Epithelial cell of prostate (primary cell): ENCODE measurements around the gene KRTAP10-11.
"Not testable (repeated sequence)": the region's sequence is repeated elsewhere in the genome, so short reads cannot be mapped to it uniquely, and the experiment has no call there.

Source experiments
- DNase-seq: peaks from one replicate; pipeline ENCODE4 v3.0.0-alpha.2; 2011; ENCODE audit warnings: low read depth, low spot score
- H3K27ac ChIP-seq: fragments of 450-650 bp; 2 replicates; pipeline ENCODE4 v1.5.1; 2017; ENCODE audit warnings: mild to moderate bottlenecking

The KRTAP10-11 gene, protein sequence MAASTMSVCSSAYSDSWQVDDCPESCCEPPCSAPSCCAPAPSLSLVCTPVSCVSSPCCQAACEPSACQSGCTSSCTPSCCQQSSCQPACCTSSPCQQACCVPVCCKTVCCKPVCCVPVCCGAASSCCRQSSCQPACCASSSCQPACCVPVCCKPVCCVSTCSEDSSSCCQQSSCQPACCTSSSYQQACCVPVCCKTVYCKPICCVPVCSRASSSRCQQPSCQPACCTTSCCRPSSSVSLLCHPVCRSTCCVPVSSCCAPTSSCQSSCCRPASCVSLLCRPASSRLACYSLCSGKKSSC

DNA sequence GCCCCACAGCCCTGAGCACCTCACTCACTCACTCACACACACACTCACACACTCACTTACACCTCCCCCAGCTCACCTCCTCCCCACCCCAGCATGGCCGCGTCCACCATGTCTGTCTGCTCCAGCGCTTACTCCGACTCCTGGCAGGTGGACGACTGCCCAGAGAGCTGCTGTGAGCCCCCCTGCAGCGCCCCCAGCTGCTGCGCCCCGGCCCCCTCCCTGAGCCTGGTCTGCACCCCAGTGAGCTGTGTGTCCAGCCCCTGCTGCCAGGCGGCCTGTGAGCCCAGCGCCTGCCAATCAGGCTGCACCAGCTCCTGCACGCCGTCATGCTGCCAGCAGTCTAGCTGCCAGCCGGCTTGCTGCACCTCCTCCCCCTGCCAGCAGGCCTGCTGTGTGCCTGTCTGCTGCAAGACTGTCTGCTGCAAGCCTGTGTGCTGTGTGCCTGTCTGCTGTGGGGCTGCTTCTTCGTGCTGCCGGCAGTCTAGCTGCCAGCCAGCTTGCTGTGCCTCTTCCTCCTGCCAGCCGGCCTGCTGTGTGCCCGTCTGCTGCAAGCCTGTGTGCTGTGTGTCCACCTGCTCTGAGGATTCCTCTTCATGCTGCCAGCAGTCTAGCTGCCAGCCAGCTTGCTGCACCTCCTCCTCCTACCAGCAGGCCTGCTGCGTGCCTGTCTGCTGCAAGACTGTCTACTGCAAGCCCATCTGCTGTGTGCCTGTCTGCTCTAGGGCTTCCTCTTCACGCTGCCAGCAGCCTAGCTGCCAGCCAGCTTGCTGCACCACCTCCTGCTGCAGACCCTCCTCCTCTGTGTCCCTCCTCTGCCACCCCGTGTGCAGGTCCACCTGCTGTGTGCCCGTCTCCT, at the start of gene KRTAP10-11:
KRTAP10-11 (plus strand) TSS at position 49 of the 856 bp plus-strand sequence; CDS start at position 94, 45 bp downstream.
- not testable (repeated sequence) for DNase-seq, H3K27ac ChIP-seq

DNA sequence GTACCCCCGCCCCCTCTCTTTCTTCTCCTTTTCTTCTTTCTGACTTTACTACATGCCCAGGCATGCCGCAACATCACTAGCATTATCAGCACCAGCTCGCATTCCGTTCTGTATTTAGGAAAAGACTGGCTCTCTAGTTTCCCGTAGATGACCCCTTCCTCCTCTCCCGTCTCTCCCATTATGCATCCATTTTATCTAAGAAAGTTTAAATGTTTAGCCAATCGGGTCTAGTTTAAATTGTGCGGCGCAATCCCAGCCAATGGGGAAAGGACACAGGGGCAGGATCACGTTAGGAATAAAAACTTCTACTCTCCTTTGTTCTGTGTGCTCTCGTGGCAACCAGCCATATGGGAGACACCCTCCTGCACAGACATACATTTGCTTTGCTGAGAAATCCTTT, 48.2 kb upstream of the KRTAP10-11 start:
- H3K27ac ChIP-seq: no peak overlapping the region
- DNase-seq: no peak

DNA sequence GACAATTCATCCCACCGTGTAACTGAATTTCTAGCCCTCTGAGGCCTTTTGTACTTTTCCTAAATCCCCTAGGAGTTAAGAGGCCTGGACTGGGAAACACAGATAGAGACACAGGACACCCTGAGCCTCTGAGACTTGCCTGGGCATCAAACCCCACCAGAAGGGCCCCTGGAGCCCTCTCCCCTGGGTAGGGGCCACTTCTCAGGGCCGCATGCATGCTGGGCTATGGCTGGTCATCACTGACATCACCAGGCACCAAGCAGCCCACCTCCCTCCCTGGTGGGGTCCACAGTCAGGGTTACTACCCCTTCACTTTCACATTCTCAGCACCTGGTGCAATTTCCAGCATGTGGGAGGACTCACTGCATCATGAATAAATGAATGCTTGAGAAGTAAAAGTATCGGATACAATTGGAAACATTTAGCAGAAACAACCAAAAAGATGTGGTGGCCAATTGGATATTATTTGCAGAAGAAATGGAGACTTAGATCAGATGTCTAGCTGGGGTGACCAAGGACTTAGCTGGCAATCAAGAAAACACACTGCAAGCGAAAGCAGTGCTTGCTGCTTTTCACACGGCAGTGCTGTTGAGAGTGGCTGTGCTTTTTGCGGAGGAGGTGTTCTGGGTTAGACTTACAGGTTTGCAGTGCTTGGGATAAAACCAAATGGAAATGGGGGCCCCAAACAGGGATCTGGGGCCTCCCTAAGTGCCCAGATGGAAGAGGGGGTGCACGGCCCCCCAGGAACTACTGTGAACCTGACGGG, 46.8 kb upstream of the KRTAP10-11 start:
- no peak for DNase-seq
- no peak overlapping the region for H3K27ac ChIP-seq

DNA sequence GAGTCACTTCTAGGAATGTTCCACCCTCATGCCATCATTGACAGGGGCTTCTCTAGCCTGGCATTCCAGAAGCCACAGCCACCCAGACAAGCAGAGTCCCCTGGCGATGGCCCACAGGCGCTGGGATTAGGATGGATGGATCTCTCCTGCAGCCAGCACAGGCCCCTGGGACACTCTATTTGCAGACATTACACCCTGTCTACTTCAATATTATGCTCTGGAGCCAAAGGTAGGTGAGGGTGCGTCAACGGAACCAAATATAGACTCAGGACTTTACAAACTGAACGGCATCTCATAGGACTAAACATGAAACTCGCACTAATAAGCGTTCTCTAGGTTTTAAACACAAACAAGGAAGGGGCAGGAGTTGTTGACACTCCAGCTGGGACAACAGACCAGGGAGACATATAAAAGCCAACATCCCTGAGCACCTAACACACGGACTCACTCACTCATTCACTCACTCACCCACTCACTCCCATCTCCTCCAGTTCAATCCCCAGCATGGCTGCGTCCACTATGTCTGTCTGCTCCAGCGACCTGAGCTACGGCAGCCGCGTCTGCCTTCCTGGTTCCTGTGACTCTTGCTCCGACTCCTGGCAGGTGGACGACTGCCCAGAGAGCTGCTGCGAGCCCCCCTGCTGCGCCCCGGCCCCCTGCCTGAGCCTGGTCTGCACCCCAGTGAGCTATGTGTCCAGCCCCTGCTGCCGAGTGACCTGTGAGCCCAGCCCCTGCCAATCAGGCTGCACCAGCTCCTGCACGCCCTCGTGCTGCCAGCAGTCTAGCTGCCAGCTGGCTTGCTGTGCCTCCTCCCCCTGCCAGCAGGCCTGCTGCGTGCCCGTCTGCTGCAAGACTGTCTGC, 45.9 kb upstream of the KRTAP10-11 start, which contains the start of gene KRTAP10-7:
KRTAP10-7 (plus strand) TSS at position 480 of the 861 bp plus-strand sequence; CDS start at position 505, 25 bp downstream.
- not testable (repeated sequence) for H3K27ac ChIP-seq, DNase-seq

DNA sequence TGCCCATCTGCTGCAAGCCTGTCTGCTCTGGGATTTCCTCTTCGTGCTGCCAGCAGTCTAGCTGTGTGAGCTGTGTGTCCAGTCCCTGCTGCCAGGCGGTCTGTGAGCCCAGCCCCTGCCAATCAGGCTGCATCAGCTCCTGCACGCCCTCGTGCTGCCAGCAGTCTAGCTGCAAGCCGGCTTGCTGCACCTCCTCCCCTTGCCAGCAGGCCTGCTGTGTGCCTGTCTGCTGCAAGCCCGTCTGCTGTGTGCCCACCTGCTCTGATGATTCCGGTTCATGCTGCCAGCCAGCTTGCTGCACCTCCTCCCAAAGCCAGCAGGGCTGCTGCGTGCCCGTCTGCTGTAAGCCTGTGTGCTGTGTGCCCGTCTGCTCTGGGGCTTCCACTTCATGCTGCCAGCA, 45.1 kb upstream of the KRTAP10-11 start:
- not testable (repeated sequence) for DNase-seq

DNA sequence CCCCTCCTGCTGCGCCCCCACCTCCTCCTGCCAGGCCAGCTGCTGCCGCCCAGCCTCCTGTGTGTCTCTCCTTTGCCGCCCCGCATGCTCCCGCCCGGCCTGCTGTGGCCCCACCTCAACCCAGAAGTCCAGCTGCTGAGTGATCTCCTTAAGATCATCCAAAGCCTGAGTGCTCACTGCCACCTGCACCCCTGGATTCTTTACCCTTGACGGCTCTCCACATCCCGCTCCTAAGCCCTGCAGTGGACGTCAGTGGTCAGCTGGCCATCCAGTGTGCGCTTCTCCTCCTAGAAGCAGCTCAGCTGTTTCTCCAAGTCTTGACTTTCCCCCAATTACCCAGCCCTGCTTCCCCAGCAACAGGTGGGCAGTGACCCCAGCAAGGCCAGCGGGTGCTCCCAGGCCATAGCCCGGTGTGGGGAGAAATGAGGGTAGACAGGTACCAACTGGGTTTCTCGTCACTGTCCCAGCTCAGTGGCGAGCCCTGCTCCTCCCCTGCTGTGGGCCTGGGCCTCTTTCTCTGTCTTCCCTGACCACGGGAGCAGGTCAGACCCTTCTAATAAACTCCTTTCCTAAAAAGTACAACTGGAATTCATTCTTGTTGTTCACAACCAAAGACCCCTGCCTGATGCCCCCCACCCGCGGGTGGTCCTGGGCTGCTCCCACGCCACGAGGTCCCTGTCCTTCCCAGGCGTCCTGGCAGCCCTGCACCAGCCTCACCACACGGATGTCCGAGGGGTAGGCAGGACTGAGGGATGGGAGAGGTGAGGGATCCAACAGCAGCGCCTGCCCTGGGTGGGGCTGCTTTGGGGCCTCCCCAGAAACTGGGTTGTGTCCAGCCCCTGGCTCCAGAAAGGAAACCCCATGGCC, 44.4 kb upstream of the KRTAP10-11 start:
- DNase-seq: no peak
- H3K27ac ChIP-seq: no peak overlapping the region

More for the DNA sequence above, 45.1 kb upstream of the KRTAP10-11 start:
- H3K27ac ChIP-seq: not testable (repeated sequence)

DNA sequence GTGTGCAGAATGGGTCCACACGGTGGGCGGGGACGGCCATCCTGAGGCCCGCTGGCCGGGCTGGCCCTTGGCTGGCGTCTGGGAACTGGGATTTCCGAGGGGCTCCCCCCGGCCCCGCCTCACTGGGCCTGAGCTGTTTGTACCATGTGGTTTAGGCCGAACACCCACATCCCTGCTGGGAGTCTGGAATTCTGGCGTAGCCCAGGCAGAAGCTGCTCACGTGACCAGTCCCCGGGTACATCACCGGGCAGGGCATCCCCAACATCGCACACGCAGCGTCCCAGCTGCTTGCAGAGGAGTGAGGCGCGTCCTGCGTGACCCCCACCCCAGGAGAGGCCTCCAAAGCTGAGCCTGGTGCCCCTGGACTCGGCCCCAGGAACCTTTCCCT, 43.8 kb upstream of the KRTAP10-11 start:
- H3K27ac ChIP-seq: no peak overlapping the region
- DNase-seq: no peak

DNA sequence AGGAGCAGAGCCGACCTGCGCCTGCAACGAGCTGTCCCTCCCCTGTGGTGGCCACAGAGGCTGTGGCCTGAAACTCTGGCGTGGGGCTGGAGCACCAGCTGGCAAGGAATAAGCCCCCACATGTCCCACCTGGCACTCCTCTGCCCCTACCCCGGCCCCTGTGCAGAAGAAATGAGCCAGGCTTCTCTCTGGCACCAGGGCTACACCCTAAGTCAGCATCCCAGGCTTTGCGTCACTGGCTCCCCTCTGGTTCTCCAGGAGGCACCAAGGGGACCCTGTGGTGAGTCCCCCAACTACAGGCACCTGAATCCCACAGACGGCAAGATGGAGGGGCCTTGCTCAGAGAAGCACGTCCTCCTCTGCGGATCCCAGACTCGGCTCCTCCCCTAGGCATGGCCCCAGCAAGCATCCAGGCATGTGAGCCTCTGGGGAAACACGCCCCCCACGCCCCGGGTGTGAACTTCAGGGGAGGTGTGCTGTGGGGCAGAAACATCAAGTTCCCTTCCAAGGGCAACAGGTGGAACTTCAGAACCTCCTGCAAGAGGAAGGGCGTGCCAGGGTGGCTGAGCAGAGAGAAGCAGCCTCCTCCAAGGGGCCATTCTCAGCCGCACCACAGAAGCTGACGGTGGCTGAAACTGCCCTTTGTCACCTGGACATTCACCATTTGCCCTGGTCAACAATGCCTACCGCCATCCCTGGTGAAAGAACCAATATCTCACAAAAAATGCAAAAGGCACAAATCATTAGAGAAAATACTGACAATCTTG, 42.9 kb upstream of the KRTAP10-11 start:
- no peak for DNase-seq
- no peak overlapping the region for H3K27ac ChIP-seq

DNA sequence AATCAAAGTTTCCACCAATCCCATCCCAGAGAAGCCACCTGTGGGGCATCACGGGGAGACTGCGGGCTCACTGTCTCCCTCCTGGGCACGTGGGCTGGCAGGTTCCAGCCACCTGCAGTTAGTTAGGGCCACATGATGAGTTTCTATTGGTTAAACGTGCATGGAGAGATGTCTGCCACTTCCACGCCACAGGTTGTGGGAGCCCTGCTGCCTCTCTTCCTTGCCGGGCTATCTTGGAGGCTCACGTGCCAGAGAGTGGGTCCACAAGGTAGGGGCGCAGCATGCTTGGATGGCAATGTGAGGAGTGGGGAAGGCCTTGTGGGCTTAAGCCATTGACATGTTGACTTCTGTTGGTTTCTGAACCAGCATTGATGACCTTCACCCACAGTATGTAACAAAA, 42.3 kb upstream of the KRTAP10-11 start:
- no peak for DNase-seq
- no peak overlapping the region for H3K27ac ChIP-seq

DNA sequence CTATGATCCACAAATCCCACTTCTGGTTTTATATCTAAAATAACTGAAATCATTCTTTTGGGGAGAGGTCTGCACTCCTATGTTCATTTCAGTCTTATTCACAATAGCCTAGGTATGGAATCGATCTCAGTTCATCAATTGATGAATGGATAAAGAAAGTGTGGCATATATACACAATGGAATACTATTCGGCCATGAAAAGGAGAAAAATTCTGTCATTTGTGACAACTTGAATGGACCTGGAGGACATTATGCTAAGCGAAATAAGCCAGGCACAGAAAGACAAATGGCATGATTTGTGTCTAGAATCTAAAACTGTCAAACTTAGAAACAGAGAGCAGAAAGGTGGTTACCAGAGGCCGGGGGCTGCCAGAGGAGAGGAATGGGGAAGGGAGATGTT, 39.7 kb upstream of the KRTAP10-11 start:
- no peak for DNase-seq
- H3K27ac ChIP-seq: no peak overlapping the region

DNA sequence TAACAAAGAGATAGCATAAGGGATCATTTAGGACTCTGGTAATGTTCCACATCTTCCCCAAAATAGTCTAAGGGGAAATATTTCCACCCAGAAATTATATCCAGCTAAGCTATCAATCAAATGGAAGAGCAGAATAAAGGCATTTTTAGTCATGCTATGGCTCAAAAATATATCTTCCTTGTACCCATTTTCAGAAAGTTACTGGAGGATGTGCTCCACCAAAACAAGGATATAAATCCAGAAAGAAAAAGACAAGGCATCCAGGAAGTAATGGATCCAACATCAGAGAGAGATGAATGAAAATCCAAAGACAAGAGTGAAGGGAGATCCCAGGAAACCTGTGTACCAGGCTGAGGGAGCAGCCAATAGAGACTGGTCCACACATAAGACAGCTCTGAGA, 37.0 kb upstream of the KRTAP10-11 start:
- DNase-seq: no peak
- no peak overlapping the region for H3K27ac ChIP-seq

DNA sequence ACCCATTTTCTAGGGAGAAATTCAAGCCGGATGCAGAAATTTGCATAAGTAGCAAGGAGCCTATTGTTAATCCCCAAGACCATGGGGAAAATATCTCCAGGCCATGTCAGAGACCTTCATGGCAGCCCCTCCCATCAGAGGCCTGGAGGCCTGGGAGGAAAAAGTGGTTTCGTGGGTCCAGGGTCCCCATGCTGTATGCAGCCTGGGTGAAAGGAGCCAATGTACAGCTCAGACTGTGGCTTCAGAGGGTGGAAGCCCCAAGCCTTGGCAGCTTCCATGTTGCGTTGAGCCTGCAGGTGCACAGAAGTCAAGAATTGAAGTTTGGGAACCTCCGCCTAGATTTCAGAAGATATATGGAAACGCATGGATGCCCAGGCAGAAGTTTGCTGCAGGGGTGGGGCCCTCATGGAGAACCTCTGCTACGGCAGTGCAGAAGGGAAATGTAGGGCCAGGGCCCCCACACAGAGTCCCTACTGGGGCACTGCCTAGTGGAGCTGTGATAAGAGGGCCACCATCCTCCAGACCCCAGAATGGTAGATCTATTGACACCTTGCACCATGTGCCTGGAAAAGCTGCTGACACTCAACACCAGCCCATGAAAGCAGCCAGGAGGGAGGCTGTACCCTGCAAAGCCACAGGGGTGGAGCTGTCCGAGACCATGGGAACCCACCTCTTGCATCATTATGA, 35.9 kb upstream of the KRTAP10-11 start:
- not testable (repeated sequence) for DNase-seq, H3K27ac ChIP-seq

DNA sequence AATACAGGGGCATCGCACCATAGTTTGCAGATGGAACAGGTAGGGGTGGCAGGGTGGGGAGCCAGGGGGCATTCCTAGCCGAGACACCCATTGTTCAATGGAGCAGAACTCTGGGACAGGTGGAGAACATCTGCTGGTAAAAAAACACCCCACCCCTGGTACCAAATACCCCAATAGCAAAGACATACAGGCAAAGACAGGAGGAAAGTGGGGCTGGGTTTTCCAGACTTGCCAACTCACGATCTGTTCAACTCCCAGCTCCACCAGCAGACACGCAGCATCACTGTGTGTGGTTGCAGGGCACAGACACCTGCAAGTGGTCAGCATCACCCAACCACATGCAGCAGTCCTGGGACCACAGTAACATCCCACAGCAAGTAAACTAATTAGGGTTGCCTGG, 34.7 kb upstream of the KRTAP10-11 start:
- H3K27ac ChIP-seq: no peak overlapping the region
- DNase-seq: no peak

DNA sequence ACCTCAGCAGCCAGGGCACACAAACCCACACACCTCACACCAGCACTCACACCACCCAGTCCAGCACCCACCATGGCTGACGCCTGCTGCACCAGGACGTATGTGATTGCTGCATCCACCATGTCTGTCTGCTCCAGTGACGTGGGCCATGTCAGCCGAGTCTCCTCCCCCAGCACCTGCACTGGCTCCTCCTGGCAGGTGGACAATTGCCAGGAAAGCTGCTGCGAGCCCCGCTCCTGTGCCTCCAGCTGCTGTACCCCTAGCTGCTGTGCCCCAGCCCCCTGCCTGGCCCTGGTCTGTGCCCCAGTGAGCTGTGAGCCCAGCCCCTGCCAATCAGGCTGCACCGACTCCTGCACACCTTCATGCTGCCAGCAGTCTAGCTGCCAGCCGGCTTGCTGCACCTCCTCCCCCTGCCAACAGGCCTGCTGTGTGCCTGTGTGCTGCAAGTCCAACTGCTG, 34.2 kb upstream of the KRTAP10-11 start, which contains the start of gene KRTAP10-8:
KRTAP10-8 (plus strand) TSS at position 51 of the 458 bp plus-strand sequence; CDS start at position 73, 22 bp downstream.
- no peak for DNase-seq
- no peak within 1 kb of the TSS for H3K27ac ChIP-seq

DNA sequence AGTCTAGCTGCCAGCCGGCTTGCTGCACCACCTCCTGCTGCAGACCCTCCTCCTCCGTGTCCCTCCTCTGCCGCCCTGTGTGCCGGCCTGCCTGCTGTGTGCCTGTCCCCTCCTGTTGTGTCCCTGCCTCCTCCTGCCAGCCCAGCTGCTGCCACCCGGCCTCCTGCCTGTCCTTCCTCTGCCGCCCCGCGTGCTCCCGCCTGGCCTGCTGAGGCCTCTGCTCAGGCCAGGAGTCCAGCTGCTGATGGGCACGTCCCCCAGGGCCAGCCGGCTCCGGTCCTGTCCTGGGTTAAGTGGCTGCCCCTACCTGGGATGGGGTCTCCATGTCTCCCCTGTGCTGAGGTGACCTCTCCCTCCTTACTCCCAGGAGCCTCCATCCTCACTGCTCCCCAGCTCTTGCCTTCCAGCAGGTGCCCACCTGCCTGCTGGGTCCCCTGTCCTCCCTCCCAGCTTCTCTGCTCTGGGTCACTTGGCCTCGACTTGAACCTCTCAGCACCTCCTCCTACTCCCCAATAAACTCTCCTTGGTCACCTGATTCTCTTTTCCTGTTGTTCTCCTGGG, 33.5 kb upstream of the KRTAP10-11 start:
- H3K27ac ChIP-seq: no peak overlapping the region

DNA sequence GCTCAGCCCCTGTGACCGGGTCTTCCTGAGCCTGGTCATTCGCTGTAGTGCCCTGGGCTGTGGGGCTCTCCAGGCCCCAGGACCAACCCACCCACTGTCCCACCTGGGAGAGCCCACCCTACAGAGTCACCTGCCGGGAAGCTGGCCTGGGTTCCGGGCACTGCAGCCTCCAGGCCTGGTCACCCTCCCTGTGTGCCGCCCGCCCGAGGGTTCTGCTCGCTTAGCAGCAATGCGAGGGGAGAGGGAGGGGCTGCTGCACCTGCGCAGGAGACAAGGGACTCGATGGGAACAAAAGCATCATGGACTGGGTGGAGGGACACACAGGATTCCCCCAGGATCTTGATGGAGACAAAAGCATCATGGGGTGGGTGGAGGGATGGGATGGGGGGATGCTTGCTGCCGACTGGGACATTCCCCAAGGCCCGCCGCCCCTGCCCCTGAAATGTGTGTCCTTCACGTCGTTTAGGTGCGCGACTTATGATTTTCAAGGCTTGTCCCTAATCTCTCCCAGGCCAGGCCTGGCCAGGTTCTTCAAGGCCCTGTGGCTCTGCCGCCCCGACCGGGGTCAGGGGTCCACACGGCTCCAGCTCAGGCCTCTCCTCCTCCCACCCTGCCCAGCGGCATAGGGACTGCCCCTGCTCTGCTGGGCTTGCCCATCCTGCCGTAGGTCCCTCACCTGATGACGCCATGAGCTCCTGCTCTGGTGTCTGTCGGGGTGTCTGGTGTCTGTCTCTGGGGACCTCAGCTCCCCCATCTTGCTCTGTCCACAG, 32.6 kb upstream of the KRTAP10-11 start:
- no peak for DNase-seq
- no peak overlapping the region for H3K27ac ChIP-seq

More for the DNA sequence above, 33.5 kb upstream of the KRTAP10-11 start:
- no peak for DNase-seq
